Bone marrow (tissue), 2 donors: ENCODE results near the gene TRIM54.
A peak's percentile ranks its signal among the peaks of the same experiment; 100 is the strongest.

ENCODE experiments used
- DNase-seq, 2 donors: peaks; one replicate each; lab custom pipeline; 2025; lab: John Stamatoyannopoulos, UW

The TRIM54 gene

GRCh38 chr2:27281855-27282559 lies at the start of gene TRIM54:
Gene TRIM54, plus strand, starts transcription at chr2:27282429. Its CDS starts 303 bp downstream, at chr2:27282732.
- no peak for DNase-seq

- no peak for DNase-seq
Observed at GRCh38 chr2:27233341-27233740, 48.9 kb upstream of the TRIM54 start.

DNA sequence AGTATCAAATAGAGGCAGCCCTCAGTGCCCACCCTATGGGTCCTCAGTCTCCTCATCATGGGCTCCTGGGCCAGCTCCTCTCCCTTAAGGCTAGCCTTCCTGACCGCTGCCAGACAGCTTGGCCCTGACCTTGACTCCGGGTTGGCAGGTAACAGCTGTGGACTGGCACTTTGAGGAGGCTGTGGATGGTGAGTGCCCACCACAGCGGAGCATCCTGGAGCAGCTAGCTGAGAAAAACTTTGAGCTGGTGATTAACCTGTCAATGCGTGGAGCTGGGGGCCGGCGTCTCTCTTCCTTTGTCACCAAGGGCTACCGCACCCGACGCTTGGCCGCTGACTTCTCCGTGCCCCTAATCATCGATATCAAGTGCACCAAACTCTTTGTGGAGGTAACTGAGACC lies 46.1 kb upstream of the TRIM54 start:
- DNase-seq = no peak

DNA sequence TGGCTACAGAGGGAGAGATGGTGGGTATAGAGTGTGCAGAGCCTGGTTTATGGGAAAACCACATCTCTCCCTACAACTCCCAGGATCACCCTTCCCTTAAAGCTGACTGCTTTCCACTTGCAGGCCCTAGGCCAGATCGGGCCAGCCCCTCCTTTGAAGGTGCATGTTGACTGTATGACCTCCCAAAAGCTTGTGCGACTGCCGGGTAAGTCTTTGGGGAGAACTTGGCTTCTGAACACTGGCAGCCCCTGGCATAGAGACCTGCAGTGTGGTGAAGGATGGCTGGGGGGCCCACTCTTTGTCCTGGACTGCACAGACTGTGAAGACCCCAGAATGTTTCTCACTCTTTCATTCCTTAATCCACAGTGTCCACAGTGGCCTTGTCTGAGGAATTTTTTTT lies 45.6 kb upstream of the TRIM54 start:
- no peak for DNase-seq

DNA sequence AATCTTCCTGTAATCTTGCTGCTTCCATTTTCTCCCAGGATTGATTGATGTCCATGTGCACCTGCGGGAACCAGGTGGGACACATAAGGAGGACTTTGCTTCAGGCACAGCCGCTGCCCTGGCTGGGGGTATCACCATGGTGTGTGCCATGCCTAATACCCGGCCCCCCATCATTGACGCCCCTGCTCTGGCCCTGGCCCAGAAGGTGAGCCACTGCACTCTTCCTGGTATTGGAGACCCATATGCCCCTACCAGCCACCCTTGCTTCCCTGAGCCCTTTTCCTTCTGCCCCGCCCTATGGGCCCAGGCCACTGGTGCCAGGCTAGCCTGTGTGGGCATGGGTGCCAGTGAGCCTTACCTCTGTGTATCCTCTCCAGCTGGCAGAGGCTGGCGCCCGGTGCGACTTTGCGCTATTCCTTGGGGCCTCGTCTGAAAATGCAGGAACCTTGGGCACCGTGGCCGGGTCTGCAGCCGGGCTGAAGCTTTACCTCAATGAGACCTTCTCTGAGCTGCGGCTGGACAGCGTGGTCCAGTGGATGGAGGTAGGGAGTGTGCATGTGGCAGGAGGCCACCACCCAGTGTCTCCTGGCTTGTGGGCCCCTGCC lies 44.8 kb upstream of the TRIM54 start:
- no peak for DNase-seq

DNA sequence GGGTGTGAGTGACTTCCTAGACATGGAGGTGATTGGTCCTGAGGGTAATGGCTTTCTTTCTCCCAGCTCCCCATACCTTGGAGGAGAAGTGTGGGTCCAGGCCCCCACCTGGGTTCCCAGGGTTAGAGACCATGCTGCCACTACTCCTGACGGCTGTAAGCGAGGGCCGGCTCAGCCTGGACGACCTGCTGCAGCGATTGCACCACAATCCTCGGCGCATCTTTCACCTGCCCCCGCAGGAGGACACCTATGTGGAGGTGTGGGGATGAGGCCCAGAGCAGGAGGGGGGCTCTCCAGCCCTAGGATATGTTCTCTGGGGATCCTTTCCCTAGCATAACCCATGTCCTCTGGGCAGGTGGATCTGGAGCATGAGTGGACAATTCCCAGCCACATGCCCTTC lies 43.3 kb upstream of the TRIM54 start:
- DNase-seq = no peak

- no peak for DNase-seq
Observed at GRCh38 chr2:27240406-27240805, 41.8 kb upstream of the TRIM54 start.

DNA sequence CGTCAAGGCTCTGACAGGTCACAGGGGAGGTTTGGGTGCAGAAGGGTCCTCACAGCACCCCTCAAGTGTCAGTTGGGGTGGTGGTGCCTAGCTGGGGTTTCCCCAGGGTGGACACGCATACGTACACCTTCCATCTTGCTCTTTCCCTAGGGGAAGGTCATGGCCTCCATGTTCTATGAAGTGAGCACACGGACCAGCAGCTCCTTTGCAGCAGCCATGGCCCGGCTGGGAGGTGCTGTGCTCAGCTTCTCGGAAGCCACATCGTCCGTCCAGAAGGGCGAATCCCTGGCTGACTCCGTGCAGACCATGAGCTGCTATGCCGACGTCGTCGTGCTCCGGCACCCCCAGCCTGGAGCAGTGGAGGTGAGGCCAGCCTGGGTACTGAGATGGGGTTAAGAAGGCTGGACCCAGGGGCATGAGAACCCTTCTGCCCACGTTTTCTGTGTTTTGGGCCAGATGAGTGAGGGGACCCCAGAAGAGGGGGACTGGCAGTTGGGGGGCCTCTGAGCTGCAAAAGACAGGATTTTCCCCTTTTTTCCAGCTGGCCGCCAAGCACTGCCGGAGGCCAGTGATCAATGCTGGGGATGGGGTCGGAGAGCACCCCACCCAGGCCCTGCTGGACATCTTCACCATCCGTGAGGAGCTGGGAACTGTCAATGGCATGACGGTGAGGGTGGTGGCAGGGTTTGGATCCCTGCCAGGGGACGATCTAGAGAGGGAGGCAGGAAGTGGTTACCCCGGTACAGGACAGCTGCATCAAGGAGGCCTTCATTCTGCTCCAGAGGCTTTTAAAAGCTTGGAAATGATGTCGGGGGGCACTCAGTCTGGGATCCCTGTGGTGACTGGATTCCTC lies 40.2 kb upstream of the TRIM54 start:
- DNase-seq = no peak

- DNase-seq = no peak
Observed at GRCh38 chr2:27242614-27242951, 39.6 kb upstream of the TRIM54 start.

- no peak for DNase-seq
Observed at GRCh38 chr2:27243391-27244130, 38.7 kb upstream of the TRIM54 start.

GRCh38 chr2:27245116-27245515 lies 37.1 kb upstream of the TRIM54 start:
- DNase-seq = no peak

DNA sequence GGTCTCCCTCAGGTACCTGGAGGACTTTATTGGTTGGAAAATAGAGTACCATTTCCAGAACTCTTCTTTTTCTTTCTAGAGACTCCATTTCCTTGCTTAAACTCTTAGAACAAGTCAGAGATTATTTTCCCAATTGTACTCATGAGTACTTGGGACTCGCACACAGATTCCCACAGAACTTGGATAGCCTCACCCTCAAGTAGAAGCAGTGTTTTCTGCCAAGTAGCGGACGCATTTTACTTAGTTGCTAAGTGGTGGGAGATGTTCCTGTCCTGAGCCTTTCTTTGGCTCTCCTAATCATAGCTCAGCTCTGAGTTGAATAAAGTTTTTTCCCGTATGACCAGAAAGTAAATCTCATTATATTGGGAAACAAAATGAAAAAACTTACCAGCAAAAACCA lies 36.6 kb upstream of the TRIM54 start:
- no peak for DNase-seq

GRCh38 chr2:27247893-27248292 lies 34.3 kb upstream of the TRIM54 start:
- no peak for DNase-seq

DNA sequence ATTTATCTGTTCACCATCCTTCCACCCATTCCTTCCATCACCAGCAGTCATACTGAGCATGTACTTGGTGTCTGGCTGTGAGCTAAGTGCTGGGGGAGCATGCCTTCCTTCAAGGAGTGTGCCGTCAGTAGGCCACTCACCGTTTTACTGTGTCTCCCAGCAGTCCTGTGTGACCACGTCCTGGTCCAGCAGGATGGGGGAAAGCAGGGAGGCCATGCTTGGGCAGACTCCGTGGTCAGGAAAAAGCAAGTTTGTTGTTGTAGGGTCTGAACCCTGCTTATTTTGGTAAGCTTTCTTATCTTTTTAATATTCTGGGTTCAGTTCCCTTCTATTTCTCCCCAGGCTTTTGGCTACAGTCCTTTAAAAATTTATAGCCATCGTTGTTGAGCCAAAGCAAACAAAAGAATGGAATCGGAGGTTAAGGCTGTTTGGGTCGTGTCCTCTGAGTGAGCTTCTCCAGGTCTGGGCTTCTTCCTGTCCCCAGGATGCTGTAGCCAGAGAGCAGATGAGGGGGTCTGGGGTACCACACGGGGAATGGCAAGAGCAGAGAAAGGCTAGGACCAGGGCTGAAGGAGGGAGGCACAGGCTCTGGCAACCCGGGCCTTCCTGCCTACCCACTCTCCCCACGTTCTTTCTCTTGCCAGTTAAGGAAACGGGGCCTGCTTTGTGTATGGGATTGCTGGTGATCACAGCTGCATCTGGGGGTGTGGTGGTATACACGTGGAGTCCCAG lies 32.9 kb upstream of the TRIM54 start:
- DNase-seq = no peak

- peak; percentile 8 to 39 for DNase-seq
Observed at GRCh38 chr2:27249891-27250651, 32.2 kb upstream of the TRIM54 start.

DNA sequence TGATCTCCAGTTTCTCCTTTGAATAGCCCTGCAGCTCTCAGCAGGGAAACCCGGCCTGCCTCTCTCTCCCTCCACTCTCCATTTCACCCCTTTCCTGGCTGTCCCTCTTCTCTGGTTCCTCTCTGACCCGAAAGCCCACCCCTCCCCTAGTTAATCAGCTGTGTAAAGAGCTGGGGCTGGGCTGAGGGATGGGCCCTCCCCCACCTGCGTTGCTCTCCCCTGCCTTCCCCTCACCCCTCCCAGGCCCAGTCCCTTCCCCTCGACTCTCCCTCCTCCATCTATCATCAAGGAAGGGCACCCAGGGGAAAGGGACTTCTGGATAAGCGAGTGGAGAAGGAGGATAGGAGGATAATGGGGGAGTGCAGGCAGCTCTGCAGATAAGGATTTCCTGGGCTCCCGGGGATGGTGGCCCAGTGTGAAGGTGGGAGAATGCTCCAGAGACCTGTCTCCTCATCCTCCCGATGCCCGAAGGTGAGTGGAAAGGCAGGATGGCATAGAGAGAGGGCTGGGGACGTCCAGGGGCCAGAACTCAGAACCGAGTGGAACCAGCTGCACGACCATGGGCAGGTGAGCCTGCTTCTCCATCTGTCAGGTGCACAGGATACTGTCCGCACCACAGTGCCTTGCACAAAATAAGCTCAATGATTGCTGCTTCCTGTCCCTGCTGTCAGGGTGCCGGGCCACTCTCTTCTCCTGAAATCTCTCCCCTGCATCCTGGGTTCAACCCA lies 31.4 kb upstream of the TRIM54 start:
- DNase-seq = no peak

- DNase-seq = no peak
Observed at GRCh38 chr2:27251766-27252165, 30.5 kb upstream of the TRIM54 start.

DNA sequence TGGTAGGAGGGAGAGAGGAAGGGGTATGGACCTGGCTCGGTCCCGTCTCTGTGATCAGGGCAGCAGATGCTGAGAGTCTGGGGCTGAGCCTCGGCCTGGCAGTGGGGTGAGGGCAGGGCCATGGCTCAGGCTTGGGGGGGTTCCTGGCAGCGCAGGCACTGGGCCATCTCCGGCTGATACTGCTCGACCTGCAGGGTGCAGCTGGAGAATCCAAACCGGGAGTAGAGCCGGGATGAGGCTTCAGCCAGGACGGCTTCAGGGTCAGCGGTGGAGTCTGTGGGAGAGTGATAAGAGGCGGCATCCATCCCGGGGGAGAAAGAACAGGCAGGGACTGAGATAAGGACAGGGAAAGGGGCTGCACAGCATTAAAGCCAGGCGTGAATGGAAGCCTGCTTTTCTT lies 27.0 kb upstream of the TRIM54 start:
- no peak for DNase-seq

- DNase-seq = no peak
Observed at GRCh38 chr2:27255660-27256059, 26.6 kb upstream of the TRIM54 start.

DNA sequence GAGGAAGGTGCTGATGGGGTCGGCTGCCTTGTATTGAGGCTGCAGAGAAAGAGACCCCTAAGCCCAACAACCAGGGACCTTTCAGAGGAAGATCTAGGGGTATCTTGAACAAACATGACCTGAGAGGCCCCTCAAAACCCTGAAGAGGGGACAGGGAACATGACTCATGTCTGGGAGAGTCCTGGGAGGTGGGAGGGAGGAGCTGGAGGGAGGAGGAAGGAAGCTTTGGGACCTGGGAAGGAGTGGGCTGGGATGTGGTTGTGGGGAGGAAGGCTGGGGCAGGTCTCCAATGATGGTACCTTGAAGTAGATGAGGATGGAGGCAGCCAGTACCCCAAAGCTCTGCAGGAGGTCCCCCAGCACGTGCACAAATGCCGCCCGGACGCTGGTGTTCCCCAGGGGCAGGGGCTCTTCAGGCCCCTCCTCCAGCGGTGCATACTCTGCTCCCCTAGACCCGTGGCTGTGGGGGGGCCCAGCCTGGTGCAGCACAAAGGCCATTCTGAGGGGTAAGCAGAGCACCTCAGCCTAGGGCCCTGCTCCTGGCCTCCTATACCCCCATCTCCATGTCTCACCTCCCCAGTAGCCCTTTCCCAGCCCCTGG lies 25.3 kb upstream of the TRIM54 start:
- DNase-seq = no peak
